Measurements from ENCODE around the gene AKAP11.
A peak's percentile ranks its signal among the peaks of the same experiment; 100 is the strongest.

Gene AKAP11

DNA sequence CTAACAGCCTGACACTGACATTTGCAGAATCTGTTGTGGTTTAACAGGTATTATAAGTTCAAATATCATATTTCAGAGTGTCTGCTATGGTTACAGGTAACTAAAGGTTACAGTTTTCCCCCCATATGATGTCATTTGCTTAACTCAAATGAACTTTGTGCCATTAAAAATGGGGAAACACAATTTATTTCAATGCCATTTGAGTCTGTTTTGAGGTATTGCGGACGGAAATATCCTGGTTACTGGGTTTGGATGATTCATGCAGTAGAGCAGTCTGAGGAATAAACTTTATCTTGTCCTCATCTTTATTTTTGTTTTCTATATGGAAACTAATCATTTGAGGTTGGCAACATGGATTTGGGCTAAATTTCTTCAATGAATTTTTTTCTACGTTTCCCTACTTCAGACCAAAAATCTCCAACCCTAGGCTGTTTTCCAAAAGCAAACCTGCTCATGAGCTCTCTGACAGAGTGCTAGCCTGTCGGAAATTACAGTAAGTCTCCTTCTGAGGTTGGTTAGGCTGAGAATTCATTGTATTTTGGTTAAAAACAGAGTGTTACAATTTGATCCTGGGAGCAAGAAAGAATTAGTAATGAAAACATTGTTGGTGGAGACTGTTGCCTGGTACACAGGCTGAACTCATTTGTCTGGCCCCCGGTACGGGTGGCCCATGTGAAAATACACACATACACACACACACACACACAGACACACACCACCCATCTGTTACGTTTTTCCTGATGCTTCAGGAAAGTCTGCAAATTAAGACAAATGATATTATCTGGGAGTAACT, 66.1 kb downstream of the AKAP11 start:
- no peak for DNase-seq

DNA sequence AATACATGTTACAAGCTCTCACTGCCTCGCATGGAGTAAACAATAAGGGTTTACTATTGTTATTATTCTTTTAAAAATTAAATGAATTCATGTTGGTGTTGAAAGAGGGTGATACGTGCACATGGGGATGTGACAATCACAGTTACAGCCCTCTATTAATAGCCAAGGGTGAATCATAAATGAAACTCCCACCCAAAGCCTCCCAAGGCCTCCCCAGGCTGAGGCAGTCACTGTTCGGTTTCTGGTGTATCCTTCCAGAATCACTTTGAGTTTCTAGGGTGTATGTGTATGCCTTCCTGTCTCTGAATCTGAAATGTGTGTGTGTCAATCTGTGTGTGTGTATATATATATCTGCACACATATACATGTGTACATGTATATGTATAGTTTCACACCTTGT, 73.4 kb downstream of the AKAP11 start:
- no peak for DNase-seq

DNA sequence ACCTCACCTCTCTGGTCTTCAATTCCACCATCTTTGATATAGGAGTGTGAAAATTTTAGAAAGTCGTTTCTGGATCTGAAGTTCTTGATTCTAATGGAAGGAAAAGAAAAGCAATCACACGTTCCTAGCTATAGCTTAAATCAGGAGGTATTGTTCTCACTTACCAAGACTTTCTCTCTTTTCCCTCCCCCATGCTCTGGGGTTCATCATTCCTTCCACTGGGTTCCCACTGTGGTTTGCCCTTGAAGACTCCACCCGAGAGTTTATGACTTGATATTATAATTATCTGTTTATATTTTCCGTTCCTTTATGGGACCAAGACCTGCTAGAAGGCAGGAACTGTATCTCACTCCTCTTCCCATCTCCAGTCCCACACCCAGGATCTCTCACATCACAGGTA, 76.6 kb downstream of the AKAP11 start:
- DNase-seq, result no peak

DNA sequence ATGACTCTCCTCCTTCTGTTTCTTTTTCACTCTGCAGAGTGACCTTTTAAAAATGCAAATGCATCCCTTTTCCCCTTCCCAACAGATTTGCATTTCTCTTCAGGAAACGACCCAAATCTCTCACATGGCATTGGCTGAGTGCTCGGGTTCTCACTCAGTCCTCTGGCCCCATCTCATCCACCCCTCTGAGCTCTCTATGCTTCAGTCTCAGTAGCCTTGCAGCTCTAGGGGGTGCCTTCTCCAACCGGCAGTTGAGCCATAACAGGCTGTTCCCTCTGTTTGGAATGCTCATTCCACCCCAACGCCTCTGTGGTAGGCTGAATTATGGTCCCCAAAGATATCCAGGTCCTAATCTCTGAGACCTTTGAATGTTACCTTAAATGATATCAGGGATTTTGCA, 78.2 kb downstream of the AKAP11 start:
- DNase-seq, result no peak

DNA sequence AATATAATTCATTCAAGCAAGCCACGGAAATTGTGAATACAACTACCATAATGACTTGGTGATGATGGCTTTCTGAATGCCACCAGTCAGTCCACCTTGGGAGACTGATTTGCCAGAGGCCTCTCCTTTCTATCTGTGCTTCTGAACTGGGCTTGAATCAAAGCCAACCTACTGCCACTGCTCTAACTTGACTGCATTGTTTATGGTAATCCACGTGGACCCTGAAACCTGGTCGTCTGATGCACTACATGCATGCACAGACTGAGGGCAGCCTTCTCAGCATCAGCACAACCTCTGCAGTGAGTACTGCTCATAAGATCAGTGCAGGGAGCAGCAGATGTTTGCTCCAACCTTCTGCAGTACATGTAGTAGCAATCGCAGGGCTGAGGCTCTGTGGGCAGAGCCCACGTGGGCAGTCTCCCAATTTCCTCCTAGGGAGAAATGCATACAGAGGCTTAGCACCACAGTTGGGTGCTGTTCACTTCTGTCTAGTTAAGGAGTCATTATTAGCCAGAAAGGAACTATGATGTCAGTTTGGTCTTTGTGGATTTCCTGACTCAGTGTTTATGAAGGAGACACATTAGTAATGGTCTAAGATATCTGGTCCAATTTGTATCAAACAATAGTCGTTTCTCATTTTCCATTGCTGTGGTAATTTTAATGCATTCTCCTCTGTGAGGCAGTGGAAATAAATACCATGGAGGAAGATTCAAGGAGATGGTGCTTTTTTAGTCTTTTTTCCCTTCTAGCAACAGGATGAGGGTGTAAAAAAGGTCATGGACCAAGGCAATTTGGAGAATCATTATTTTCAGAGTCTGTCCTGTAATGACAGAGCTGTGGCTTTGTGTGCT, 82.5 kb downstream of the AKAP11 start:
- peak in 1 of 2 donors; percentile 27 for DNase-seq

DNA sequence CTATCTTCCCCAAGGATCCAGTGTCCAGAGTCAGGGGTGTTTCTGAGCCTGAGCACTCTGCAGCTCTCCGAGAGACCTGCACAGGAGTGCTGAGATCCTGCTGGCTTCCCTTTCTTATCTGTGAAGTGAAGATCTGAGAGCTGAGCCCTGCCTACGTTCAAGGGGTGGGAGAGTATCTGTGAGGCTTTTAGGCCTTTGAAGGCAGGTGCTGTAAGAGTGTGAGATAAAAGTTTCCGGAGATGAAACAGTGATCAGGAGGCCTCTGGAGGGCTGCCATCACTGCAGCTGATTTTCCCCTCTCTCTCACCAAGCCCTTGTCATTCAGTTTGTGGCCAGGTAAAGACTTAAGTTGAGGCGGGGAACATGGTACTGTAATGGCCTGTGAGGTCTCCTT, 83.1 kb downstream of the AKAP11 start:
- peak in 1 of 2 donors; percentile 49 for DNase-seq

DNA sequence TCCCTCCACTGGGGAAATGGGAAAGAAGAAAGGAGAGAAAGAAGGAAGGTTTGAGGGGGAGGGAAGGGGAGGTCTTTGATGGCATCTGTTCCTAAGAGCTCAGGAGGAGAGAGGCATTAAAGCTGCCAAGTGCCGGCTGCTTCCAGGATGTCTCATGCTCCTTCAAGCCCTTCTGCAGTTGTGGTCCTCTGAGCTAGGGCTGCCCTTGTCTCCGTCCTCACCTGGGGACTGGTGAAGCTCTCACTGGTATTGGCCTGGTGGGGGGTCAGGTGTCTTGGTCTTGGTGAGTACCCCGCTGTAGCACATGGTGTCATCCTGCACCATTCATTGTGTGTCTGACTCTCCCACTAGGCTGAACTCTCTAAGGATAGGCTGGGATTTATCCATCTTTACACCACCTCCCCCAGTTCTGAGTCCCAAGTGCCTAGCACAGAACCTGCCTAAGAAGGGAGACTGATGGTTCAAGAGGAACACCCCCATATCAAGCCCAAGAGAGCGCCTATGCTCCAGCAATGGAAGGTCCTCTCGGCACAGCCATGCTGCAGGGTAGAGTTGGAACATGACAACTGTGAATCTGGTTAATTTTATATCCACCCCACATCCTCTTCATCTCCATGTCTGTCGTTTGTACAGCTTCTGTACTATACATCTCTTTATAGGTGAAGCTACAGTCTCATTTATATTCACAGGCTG, 83.7 kb downstream of the AKAP11 start:
- DNase-seq, result no peak

DNA sequence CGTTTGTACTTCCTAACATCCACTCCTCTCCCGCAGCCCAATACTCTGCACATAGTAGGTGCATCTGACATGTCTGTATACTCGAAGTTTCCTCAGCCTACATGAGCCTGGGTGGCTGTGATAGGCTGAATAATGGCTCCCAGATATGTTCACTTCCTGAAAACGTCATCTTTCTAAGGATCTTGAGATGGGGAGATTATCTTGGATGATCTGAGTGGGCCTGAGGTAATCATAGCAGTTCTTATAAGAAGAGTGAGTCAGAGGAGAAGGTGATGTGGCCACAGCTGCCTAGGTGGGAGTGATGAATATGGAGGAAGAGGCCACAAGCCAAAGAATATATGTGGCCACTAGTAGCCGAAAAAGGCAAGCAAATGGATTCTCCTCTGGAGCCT, 84.2 kb downstream of the AKAP11 start:
- no peak for DNase-seq

DNA sequence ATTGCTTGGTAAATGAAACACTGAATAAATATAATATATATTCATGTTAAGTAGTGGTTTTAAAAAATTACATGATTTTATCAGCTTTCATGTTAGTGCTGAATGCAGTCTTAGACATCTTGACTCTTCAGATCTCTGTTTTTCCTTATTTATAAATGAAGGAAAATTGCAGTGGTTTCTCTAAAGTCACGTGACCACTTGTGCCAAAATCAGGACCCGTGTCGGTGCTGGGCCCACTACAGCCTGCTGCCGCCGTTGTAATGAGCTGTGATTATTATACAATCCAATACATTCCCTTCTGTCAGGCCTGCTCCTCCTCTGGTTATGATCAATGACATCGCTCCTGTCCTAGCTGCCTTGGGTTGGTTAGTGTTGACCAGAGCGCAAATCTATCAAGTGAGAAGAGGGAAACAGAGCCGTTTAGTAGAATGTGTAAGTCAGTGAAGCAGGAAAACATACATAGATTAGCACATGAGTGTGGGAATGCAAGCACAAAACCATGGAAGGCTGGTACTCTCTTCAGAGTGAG, 88.2 kb downstream of the AKAP11 start:
- no peak for DNase-seq

DNA sequence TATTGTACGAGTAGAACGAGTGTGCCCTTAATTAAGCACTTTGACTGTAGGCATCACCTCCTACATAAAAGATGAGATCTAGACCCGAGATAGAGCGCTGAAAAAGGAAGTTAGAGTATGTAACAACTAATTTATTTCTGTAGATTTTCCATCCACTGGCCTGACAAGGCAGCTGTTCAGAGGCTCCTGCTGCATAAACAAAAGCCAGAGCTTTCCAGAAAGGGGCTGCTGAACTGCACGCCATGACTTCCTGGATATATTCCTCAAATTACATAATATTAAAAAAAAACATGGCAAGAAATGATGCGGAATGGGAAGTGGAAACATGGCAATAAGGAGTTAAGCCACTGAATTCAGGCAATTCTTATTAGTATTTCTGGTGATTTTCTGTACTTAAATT, 89.7 kb downstream of the AKAP11 start:
- DNase-seq, result no peak

DNA sequence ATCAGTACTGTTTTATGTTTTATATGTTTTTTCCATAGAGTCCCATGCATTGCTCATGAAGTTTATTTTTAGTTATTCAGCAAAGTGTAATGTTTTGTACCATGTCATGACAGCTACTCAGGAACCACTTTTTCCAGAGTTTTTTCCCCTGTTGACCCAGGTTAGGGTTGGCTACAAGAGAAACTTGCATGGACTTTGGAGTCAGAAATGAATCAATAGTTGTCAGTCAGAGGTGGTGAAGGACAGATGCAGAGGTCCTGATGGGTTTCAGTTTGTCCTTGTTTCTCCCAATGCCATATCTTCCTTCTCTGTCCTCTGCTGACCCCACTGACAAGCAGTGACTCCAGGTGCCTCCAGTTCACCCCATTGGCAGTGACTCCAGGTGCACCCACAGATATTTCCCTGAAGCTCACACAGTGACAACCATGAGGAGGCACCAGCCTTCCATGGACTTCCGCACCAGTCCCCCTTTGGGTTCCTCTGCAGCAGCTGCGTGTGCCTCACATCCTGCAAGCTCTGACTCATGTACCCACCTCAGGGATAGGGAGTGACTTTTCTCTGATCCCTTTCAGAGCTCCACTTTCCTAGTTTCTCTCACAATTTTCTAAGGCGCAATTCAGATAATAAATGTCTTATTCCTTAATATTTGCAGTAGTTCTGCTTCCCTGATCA, 92.1 kb downstream of the AKAP11 start:
- DNase-seq, result no peak

DNA sequence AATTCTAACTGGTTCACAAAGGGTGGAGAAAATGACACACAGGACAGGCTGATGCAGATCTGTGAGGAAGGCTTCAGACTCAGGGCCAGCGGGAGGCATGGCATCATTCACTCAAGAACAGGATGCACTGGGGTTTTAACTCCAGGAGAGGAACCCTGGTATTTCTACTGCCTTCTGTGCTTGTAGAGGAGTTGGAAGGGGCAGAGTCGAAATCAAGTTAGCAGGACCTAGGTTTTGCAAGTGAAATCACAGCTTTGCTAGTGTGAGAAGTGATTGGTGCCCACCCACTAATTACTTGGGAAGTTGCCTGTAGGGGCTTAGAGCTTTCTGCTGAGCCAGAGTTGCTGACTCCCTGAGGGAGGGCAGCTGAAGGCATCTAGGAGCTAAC, 92.7 kb downstream of the AKAP11 start:
- DNase-seq, result no peak

DNA sequence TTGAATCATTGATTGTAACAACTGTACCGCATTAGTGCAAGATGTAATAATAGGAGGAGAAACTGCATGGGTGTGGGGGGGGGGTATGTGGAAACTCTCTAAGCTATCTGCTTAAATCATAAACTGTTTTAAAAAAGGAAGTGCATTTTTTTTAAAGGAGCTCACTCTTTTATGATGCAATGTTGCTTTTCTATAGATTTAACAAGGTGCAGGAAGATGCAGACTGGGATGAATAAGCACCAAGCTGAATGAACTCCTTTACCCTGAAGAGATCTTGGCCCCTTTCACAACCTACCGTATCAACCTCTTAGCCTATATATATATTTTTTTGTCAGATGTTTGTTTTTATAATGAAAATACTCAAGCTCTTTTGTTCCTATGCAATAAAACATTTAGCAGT, 95.9 kb downstream of the AKAP11 start:
- no peak for DNase-seq

DNA sequence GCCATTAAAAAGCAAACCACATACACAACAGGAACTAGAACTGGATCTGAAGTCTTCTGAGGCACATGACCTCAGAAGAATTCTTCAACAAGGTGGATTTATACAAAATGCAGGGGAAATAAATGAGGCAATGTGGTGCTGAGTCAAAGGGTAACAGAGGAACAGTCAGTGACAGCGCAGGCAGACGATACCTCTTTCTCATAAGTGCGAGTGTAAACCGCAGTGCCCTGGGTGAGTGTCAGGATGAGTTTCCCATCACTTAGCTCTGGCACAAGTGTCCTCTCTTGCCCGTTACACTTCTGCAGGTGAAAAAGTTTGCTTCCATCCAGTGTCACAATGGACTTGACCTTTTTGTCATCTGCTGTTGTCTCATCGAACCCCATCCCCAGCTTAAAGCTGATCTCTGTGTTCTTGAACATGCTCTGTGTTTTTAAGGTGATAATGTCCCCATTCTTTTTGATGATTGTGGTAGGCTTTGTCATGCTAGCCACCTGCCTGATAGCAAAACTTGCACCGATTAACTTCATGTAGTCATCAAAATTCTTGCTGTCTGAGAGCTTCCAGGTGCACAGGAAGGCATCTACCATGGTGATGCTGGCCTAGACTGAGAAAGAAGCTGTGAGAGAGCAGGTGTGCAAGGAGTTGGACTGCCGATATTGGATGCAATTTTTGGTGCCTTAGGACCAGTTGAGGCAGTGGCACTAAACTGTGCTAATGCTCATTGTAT, 97.3 kb downstream of the AKAP11 start:
- DNase-seq, result peak in 1 of 2 donors; percentile 29

DNA sequence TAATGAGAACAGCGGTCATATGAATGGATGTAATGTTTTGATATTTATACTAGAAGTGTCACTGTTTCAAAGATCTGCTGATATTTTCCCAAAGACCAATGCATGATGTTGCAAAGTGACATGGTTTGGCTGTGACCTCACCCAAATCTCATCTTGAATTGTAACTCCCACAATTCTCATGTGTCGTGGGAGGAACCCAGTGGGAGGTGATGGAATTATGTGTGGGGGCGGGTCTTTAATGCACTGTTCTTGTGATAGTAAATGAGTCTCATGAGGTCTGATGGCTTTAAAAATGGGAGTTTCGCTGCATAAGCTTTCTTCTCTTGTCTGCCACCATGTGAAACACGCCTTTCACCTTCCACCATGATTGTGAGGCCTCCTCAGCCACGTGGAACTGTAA, 98.3 kb downstream of the AKAP11 start:
- DNase-seq, result no peak

Measured in stimulated activated CD4-positive, alpha-beta T cell treated with anti-CD3 and anti-CD28 coated beads, Interleukin-2, amount 100 ng/mL, for 48 hours (primary cell).